GM12892 (cell line): ENCODE data around the gene MYO1A.
A peak's percentile ranks its signal among the peaks of the same experiment; 100 is the strongest.
"Not testable (repeated sequence)": the region's sequence is repeated elsewhere in the genome, so short reads cannot be mapped to it uniquely, and the experiment has no call there.

Source experiments
- DNase-seq: peaks from one replicate; pipeline ENCODE4 v3.0.0; 2011; ENCODE audit not compliant: insufficient read length
- FAIRE-seq: peaks from 2 replicates; lab custom pipeline; 2011; peaks lifted over from hg19 to GRCh38; lab: Jason Lieb, UNC
- POLR2A ChIP-seq: IDR thresholded peaks from 2 replicates; pipeline ENCODE4 v1.6.1; 2011; ENCODE audit warnings: low read depth, low read length, control low read depth
- POLR2AphosphoS5 ChIP-seq: IDR thresholded peaks from 2 replicates; pipeline ENCODE4 v1.6.1; 2011; ENCODE audit warnings: low read depth, low read length, control low read depth
- TAF1 ChIP-seq: IDR thresholded peaks from 2 replicates; pipeline ENCODE4 v1.6.1; 2011; ENCODE audit warnings: low read depth, mild to moderate bottlenecking, control low read depth, low read length, borderline replicate concordance

Gene MYO1A

GRCh38 chr12:56995201-56995929 is 54.6 kb downstream of the MYO1A start:
- FAIRE-seq, result no peak
- no peak for DNase-seq
- TF ChIP-seq POLR2A, result no peak
- no peak for TF ChIP-seq TAF1
- no peak for TF ChIP-seq POLR2AphosphoS5

- no peak for TF ChIP-seq POLR2A
- TF ChIP-seq TAF1, result no peak
- no peak for TF ChIP-seq POLR2AphosphoS5
- DNase-seq, result no peak
- no peak for FAIRE-seq
Measured at GRCh38 chr12:56994231-56994746, 55.6 kb downstream of the MYO1A start.

- TF ChIP-seq TAF1 (no peak), POLR2AphosphoS5 (no peak)
- DNase-seq, result no peak
- FAIRE-seq, result no peak
Measured at GRCh38 chr12:56993346-56993745, 56.6 kb downstream of the MYO1A start.

GRCh38 chr12:56991319-56992246 is 58.3 kb downstream of the MYO1A start:
- TF ChIP-seq POLR2A (no peak), TAF1 (no peak), POLR2AphosphoS5 (no peak)
- no peak for FAIRE-seq
- no peak for DNase-seq

- DNase-seq (no peak), FAIRE-seq (no peak)
- TF ChIP-seq TAF1 (no peak), POLR2A (no peak), POLR2AphosphoS5 (no peak)
Measured at GRCh38 chr12:56990648-56991318, 59.1 kb downstream of the MYO1A start.

- no peak for DNase-seq
- TF ChIP-seq POLR2A, result no peak
- TF ChIP-seq POLR2AphosphoS5, result no peak
- TF ChIP-seq TAF1, result no peak
- no peak for FAIRE-seq
Measured at GRCh38 chr12:56989861-56990610, 59.9 kb downstream of the MYO1A start.

GRCh38 chr12:56988207-56988739 is 61.7 kb downstream of the MYO1A start:
- DNase-seq, result no peak
- no peak for FAIRE-seq
- TF ChIP-seq POLR2A, result no peak
- TF ChIP-seq TAF1, result no peak

GRCh38 chr12:56987551-56988053 is 62.3 kb downstream of the MYO1A start:
- TF ChIP-seq POLR2A, result no peak
- TF ChIP-seq POLR2AphosphoS5, result no peak
- TF ChIP-seq TAF1, result no peak
- FAIRE-seq (peak; percentile 75), DNase-seq (no peak)

GRCh38 chr12:56987011-56987410 is 62.9 kb downstream of the MYO1A start:
- TF ChIP-seq POLR2AphosphoS5, result no peak
- no peak for TF ChIP-seq TAF1
- no peak for TF ChIP-seq POLR2A
- no peak for FAIRE-seq
- DNase-seq, result no peak

GRCh38 chr12:56985714-56986113 is 64.2 kb downstream of the MYO1A start:
- not testable (repeated sequence) for FAIRE-seq, DNase-seq

- no peak for DNase-seq
- TF ChIP-seq TAF1, result no peak
- no peak for TF ChIP-seq POLR2AphosphoS5
- no peak for TF ChIP-seq POLR2A
- FAIRE-seq, result no peak
Measured at GRCh38 chr12:56983386-56983785, 66.5 kb downstream of the MYO1A start.

GRCh38 chr12:56982578-56983236 is 67.2 kb downstream of the MYO1A start:
- DNase-seq, FAIRE-seq: not testable (repeated sequence)
